H54 (cell line): ENCODE measurements around the gene ERCC5.

ENCODE experiments used
- DNase-seq: peaks from one replicate; pipeline ENCODE4 v3.0.0; 2011; ENCODE audit warnings: low spot score, mixed read lengths; ENCODE audit not compliant: insufficient read length
- FAIRE-seq: peaks from 3 replicates; lab custom pipeline; 2011; peaks lifted over from hg19 to GRCh38; lab: Jason Lieb, UNC
- POLR2A ChIP-seq: IDR thresholded peaks from 2 replicates; pipeline ENCODE4 v1.6.1; 2011; ENCODE audit warnings: low read depth, mild to moderate bottlenecking, low read length

ERCC5 gene

DNA sequence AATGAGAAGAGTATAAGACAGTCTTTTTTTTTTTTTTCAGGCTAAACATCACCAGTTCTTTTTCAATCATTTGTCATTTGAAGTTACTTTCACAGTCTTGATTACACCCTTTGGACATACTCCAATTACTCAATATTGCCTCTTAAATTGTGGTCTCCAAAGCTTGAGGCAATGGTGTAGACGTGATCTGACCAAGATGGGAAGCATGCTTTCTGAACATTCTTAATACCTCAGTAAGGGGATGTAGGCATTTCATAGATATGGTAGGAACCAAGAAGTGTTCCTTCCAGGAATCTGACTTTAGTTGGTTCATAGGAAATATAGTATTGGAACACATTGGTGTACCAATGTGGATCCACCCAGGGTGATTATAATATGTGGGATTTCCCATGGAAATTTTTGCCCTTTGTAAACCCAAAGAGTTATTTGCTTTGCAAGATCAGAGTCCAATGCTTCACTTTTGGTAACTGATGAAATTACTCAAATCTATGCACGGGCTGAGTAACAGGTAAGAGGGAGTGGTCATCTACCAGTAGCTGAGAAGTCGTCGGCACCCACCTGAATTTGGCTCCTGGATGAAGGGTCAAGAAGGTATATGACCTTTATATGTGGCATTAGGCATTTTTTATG, 62.2 kb downstream of the ERCC5 start:
- TF ChIP-seq POLR2A, result no peak
- DNase-seq (no peak), FAIRE-seq (peak; percentile 6)

DNA sequence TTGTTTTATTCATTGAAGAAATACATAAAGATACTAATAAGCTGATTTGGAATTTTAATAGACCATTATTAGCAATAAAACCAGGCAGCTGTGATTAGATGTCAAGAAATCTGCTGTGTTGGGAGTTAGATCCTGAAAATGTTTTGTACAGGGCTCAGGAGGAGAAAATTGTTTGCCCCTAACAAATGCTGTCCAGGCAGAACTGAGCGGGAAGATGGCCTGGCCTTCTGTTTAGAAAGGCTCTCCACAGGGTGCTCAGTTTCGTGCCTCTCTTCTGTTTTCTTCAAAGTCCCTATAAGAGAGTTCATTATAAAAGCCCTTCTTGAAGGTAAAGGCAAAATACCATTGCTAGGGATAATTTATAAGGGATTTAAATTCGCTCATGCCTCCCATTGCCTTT, 64.1 kb downstream of the ERCC5 start:
- FAIRE-seq (no peak), DNase-seq (no peak)
- TF ChIP-seq POLR2A, result no peak

DNA sequence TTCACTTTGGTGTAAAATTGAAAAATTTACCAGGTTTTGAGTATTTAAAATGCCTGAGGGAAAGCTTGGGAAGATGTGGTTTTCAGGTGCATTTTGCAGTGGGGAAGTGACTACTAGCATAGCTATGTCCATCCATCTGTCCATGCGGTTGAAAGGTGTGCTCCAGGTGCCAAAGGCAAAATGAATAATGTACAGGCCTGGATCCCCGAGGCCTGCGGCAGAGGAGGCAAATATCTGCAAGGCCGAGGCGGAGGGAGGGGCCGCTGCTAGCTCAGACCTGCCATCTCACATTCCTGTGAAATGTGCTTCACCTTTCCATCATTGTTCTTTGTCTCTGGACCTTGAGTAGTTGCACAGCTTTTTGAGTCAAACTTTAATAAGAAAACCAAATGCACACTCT, 65.5 kb downstream of the ERCC5 start:
- no peak for TF ChIP-seq POLR2A
- no peak for DNase-seq
- FAIRE-seq, result no peak

DNA sequence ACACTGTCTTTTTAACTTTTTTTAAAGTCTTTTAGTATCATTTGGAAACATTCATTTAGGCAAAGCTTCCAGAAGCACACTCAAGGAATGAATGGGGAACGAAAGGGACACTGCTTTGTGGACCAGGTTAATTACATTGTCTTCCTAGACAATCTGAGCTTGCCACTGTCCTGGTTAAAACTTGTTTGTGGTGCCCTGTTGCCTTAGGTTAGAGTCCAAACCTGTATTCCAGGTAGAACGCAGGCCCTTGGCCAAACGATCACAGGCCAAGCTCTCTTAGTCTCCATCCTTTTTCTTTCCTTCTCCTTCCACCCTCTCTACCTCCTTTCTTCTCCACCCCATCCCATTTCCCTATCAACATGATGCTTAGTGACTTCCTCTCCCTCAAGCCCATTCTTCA, 66.8 kb downstream of the ERCC5 start:
- FAIRE-seq (peak; percentile 20), DNase-seq (no peak)
- TF ChIP-seq POLR2A, result no peak

DNA sequence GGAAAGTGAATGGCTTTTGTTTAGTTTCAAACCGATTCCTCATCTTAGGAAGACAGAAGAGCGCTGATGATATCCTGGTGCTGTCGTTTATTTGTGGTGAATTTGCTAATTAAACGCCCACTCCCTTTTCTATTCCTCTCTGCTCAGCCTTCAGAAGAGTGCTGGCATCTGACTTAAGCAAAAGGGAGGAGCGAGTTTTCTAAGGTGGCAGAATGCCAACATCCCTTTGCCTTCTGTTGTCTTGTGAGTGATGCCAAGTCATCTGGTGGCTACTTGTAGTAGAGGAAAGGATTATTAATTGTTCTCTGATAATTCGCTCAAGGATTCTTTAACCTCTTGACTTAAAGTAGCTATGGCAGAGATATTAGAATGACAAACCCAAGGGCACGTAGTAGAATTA, 68.1 kb downstream of the ERCC5 start:
- peak; percentile 84 for FAIRE-seq
- TF ChIP-seq POLR2A, result no peak
- DNase-seq, result no peak

DNA sequence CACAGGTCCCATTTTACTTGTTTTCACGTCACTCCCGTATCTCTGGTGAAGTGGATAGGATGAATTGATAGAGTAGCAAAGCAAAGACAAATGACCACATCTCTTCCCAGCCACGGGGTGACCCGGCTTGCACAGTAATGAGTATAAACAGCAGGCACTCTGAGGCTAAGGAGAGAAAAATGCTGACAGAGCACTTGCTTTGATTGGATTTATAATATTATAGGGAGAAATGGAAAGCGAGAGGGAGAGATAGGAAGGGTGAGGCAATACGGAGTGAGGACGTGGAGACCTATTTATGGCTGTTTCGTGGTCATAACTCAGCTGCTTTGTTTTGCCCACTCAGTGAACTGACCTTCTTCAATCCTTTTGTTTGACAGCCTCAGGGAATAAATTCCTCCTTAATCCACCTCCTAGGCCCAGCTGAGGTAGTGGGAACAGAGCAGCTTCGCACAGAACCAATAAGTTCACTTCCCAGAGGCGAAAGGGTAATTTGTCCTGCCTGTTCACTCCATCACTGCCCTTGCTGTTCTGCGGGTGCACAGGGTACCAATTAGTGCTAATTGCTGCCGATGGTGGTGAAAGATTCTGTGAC, 68.6 kb downstream of the ERCC5 start:
- no peak for TF ChIP-seq POLR2A
- DNase-seq (no peak), FAIRE-seq (peak; percentile 6)

DNA sequence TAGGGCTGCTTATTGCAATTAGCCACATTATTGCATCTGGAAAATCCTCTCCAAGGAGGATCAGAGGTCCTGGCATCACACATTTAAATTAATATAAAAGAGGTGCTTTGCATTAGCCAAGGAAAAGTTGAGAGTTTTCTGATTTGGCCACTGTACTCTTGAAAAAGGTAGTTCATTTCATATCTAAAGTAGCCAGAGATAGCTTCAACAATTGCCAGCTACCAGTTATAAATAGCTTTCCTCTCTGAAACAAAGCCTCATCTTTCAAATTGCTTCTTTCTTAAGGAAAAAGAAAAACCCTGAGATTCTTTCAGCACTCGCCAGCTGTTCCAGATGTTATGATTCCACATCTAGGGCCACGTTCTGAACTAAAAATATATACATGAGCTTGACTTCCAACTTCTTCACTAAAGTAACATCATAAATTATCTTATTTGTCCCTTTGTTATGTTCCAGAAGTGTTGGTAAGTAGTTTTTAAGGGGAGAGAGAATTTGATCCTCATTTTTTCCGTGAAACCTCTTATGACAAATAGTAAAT, 69.6 kb downstream of the ERCC5 start:
- DNase-seq (no peak), FAIRE-seq (no peak)
- no peak for TF ChIP-seq POLR2A

DNA sequence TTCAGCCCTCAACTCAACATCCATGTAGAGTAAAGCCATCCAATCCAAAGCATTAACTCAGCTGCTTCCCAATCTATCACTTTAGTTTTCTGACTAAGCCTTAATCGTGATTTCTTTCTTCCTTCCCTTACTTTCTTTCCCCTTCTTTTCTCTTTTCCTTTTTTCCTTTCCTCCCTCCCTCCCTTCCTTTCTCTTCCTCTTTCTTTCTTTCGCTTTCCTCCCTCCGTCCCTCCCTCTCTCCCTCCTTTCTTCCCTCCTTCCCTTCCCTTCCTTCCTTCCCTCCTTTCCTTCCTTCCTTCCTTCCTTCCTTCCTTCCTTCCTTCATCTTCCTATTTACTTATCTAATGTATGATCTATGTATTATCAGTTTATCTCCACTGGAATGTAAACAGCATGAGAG, 71.2 kb downstream of the ERCC5 start:
- no peak for DNase-seq
- TF ChIP-seq POLR2A, result no peak
- no peak for FAIRE-seq

DNA sequence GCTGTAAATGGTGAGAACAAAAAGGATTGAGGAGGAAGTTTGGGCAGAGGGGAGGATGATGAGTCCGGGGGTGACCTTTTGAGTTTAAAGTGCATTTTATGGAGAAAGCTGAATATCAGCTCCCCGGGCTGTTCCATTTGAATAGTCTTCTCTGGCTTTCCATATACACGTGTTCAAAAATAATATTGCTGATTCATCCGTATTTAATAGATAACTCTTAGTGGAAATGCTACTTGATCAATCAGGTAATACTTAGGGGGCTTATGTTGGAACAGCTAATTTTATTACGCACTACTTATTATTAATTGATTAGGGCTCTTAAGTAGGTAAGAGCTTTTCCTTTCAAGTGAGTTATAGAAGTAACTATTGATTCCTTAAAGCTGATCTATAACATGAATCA, 76.4 kb downstream of the ERCC5 start:
- no peak for DNase-seq
- no peak for TF ChIP-seq POLR2A

More for the DNA sequence above, 76.4 kb downstream of the ERCC5 start:
- FAIRE-seq, result no peak
